ENCODE results near the gene TNRC6A. TPM values are rescaled to one million over a fixed set of nuclear protein-coding genes. Genes with fewer than 3 reads are reported as not detected.

Gene TNRC6A
- total RNA-seq, 1 experiment from 2014 or later = 84.8 TPM

- POLR2A ChIA-PET (ENCODE audit: unreplicated experiment) = no interaction called here
- TF ChIP-seq CTCF (conservative IDR thresholded peaks at IDR 0.05) (no peak), EZH2 (IDR thresholded peaks at IDR 0.05; ENCODE audit: low read depth) (no peak)
- Histone ChIP-seq H3K4me1 (replicated peaks; ENCODE audit: insufficient read depth) (no peaks in the 10 kb centered on the region), H3K27ac (no peak overlapping the region), H3K27me3 (ENCODE audit: insufficient read depth, low read depth) (no peaks in the 10 kb centered on the region), H2AFZ (no peak overlapping the region), H3K9me3 (ENCODE audit: insufficient read depth, low read depth) (no peaks in the 10 kb centered on the region), H3K36me3 (ENCODE audit: low read depth) (no peaks in the 10 kb centered on the region), H3F3A (ENCODE audit: insufficient read depth, low read depth) (peaks cover 8% of the 10 kb centered on the region; the same call in 1 of the 2 replicates), H4K20me1 (ENCODE audit: insufficient read depth) (no peaks in the 10 kb centered on the region), H3K4me2 (no peak overlapping the region), H3K4me3 (no peak overlapping the region), H3K9me2 (ENCODE audit: insufficient read depth) (no peaks in the 10 kb centered on the region), H3K79me2 (ENCODE audit: low read depth) (no peaks in the 10 kb centered on the region)
- CTCF ChIA-PET = no interaction called here
- intact Hi-C loops (cut with micrococcal nuclease; ENCODE audit: unreplicated experiment) = no loop called here
- DNase-seq = peak in 1 of 2 experiments; percentile 59
- no TSS peak for BruUV-seq (replicated peaks)
Measured at GRCh38 chr16:24858219-24859041, 129.0 kb downstream of the TNRC6A start.

- Histone ChIP-seq H3K4me3 (no peak overlapping the region), H2AFZ (no peak overlapping the region), H3K27ac (no peak overlapping the region), H3K36me3 (ENCODE audit: low read depth) (no peaks in the 10 kb centered on the region), H3K4me1 (replicated peaks; ENCODE audit: insufficient read depth) (no peaks in the 10 kb centered on the region), H3K27me3 (ENCODE audit: insufficient read depth, low read depth) (no peaks in the 10 kb centered on the region), H3K4me2 (no peak overlapping the region), H3K9me2 (ENCODE audit: insufficient read depth) (no peaks in the 10 kb centered on the region), H3F3A (ENCODE audit: insufficient read depth, low read depth) (peaks cover 4% of the 10 kb centered on the region; the same call in 1 of the 2 replicates), H4K20me1 (ENCODE audit: insufficient read depth) (no peaks in the 10 kb centered on the region), H3K79me2 (ENCODE audit: low read depth) (no peaks in the 10 kb centered on the region), H3K9me3 (ENCODE audit: insufficient read depth, low read depth) (no peaks in the 10 kb centered on the region)
- POLR2A ChIA-PET (ENCODE audit: unreplicated experiment) = no interaction called here
- CTCF ChIA-PET = no interaction called here
- intact Hi-C loops (cut with micrococcal nuclease; ENCODE audit: unreplicated experiment) = no loop called here
- TF ChIP-seq CTCF (conservative IDR thresholded peaks at IDR 0.05) (no peak), EZH2 (IDR thresholded peaks at IDR 0.05; ENCODE audit: low read depth) (no peak)
- DNase-seq = no peak
- BruUV-seq (replicated peaks) = no TSS peak
Measured at GRCh38 chr16:24861461-24861860, 132.0 kb downstream of the TNRC6A start.

- intact Hi-C loops (cut with micrococcal nuclease; ENCODE audit: unreplicated experiment) = no loop called here
- Histone ChIP-seq H3K27ac (no peak overlapping the region), H4K20me1 (ENCODE audit: insufficient read depth) (no peaks in the 10 kb centered on the region), H3K9me3 (ENCODE audit: insufficient read depth, low read depth) (no peaks in the 10 kb centered on the region), H3K4me3 (no peak overlapping the region), H3K79me2 (ENCODE audit: low read depth) (no peaks in the 10 kb centered on the region), H3K9me2 (ENCODE audit: insufficient read depth) (no peaks in the 10 kb centered on the region), H3F3A (ENCODE audit: insufficient read depth, low read depth) (peaks cover 2% of the 10 kb centered on the region; the same call in 1 of the 2 replicates), H3K36me3 (ENCODE audit: low read depth) (no peaks in the 10 kb centered on the region), H3K4me2 (no peak overlapping the region), H3K4me1 (replicated peaks; ENCODE audit: insufficient read depth) (no peaks in the 10 kb centered on the region), H2AFZ (no peak overlapping the region), H3K27me3 (ENCODE audit: insufficient read depth, low read depth) (no peaks in the 10 kb centered on the region)
- ChIA-PET CTCF (interaction anchor here (0.6 kb wide), 1 partner anchor 42 kb away, joined by 4 read pairs; no protein-coding TSS in a partner anchor), POLR2A (ENCODE audit: unreplicated experiment) (no interaction called here)
- DNase-seq = no peak
- BruUV-seq (replicated peaks) = no TSS peak
- TF ChIP-seq CTCF (conservative IDR thresholded peaks at IDR 0.05) = no peak
- no peak for TF ChIP-seq EZH2 (IDR thresholded peaks at IDR 0.05; ENCODE audit: low read depth)
Measured at GRCh38 chr16:24863582-24864437, 134.4 kb downstream of the TNRC6A start.
